Pons (tissue), 1 donor: ENCODE data around the gene CDKL4.
"Not testable (repeated sequence)": the region's sequence is repeated elsewhere in the genome, so short reads cannot be mapped to it uniquely, and the experiment has no call there.

ENCODE experiments used
- DNase-seq: peaks from one replicate; pipeline ENCODE4 v3.0.0-alpha.2; 2016; ENCODE audit warnings: low spot score

The CDKL4 gene

DNA sequence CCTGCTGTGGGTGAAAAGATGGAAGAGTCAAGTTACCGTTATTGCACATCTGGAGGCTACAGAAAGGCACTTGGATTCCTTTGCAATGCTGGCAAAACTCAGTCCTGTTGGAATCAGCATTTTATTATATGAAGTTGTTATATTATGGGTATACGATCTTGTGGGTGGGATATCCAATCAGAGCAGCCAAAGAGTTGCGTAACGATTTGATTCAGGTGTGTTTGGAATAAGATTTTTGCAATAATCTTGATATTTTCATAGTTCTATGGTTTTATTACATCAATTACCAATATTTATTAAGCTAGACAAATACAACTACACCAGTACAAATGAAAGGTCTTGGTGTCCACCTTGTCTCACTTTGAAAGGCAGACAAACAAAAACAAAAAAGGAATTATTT lies 65.0 kb downstream of the CDKL4 start:
- no peak for DNase-seq

DNA sequence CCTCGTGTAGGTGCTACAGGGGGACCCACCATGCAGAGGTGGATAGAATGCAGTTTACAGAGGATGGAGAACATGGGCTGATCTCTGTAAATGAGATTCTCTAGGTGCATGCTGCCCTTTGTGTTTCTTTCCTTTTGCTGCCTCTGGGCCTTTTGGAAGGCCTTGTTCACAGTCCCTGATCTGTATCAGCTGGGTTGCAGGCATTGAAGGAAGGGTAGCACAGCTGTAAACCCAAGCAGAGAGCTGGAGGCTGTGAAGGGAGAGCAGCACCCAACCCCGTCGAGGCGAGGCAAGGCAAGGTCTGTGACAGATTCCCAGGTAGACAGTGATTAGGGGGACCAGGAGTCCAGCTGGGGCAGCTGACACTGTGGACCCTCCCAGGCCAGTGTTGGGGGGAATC lies 66.8 kb downstream of the CDKL4 start:
- no peak for DNase-seq

DNA sequence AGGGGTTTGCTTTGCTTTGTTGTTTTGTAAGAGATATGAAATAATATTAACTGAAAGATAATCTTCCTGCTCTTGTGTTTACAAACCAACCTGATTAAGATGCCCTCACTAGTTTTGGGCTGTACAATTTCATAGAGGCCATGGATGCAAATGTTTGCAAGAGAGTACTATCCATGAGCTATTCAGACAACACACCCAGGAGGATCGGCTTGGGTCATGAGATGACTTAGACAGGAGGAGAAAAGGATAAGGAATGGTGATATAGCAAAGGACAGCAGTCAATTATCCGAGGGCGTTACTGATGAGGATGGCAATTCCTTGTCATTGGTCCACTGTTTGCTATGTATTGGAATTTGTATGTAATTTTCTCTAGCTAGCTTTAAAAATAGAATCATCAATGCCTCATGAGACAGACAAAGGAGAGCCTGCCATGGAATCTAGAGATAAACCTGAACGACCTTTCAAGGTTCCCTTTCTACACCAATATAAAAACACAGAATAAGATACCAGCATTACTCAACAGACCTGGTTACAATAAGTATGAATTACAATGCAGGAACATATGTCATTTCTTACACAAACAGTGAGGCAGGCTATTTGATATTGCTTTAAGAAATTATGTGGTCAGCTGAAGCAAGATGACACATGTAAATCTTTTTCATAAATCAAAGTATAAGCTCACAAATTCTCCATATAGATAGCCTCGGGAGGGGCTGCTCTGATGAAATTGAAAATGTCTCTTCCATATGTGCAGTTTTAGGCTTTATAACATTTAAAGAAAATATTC lies 68.6 kb downstream of the CDKL4 start:
- DNase-seq, result no peak

DNA sequence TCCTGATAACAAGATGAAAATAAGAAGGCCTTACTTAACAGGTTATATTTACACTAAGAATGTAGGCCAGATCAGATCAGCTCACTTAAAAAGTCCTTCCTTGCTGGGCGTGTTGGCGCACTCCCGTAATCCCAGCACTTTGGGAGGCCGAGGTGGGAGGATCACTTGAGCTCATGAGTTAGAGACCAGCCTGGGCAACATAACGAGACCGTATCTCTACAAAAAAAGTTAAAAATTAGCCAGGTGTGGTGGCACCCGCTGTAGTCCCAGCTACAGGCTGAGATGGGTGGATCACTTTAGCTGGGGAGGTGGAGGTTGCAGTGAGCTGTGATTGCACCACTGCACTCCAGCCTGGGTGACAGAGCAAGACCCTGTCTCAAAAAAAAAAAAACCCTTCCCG lies 69.7 kb downstream of the CDKL4 start:
- DNase-seq, result no peak

- DNase-seq, result not testable (repeated sequence)
Measured at GRCh38 chr2:39172047-39172706, 71.6 kb downstream of the CDKL4 start.

DNA sequence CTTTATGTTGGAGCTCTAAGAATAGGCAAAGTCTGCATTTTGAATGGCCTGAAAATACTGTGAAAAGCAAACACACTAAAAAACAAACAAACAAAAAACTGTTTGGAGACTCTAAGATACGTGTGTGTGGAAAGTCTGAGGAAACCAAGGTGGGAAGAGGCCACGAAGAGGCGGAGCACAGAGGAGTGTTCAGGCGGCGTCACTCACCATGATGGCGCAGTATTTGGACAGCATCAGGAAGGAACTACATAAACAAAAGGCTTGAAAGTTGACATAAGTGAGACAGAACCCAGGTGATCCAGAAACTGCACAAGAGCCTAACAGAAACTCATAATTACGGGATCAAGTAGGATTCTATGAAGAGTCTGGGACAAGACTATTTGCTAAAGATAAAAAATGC lies 72.1 kb downstream of the CDKL4 start:
- no peak for DNase-seq

GRCh38 chr2:39164089-39164488 lies 79.7 kb downstream of the CDKL4 start:
- no peak for DNase-seq

DNA sequence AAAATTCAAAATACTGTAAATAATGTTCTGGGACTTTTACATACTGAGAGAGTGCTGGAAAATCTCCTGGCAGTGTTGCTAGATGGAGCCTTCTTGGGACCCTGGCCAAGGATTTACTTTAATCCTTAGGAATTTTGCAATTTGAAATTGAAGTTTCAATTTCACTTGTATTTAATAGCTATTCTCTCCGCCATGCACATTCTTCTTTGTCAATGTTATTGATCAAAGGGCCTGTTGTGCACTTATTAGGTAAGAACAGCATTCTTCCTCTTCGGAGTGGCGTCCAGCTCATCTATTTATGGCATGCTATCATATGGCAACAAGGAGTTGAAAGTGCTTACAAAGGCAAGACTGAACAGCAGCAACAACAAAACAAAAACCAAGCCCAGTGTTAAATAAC lies 82.8 kb downstream of the CDKL4 start:
- DNase-seq, result no peak

GRCh38 chr2:39159283-39159682 lies 84.5 kb downstream of the CDKL4 start:
- no peak for DNase-seq

DNA sequence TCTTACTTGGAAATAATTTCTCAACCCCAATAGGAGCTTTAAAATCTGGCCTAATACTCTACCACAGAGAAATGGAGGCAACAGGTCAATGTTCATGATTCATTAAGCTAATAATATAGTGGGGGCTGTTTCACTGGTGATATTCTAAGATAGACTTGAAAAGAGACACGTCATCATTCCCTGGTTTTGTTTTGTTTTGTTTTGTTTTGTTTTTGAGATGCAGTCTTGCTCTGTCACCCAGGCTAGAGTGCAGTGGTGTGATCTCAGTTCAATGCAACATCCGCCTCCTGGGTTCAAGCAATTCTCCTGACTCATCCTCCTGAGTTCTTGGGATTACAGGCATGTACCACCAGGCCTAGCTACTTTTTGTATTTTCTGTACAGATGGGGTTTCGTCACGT lies 85.4 kb downstream of the CDKL4 start:
- DNase-seq, result no peak

GRCh38 chr2:39156846-39157245 lies 86.9 kb downstream of the CDKL4 start:
- no peak for DNase-seq

DNA sequence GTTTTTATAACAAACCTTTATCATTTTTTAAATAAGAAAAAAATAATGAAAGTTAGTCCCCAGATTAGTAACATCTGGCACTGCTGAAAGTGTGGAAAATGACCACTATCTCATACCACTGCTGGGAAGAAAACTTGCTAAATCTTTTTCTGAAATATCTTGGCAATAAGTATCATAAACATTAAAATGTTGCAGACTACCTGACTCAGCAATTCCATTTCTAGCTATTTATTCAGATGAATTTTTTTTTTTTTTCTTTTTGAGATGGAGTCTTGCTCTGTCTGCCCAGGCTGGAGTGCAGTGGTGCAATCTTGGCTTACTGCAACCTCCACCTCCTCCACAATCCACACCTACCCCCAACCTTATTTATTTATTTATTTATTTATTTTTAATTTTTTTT lies 87.7 kb downstream of the CDKL4 start:
- no peak for DNase-seq

- not testable (repeated sequence) for DNase-seq
Measured at GRCh38 chr2:39155573-39155972, 88.2 kb downstream of the CDKL4 start.

DNA sequence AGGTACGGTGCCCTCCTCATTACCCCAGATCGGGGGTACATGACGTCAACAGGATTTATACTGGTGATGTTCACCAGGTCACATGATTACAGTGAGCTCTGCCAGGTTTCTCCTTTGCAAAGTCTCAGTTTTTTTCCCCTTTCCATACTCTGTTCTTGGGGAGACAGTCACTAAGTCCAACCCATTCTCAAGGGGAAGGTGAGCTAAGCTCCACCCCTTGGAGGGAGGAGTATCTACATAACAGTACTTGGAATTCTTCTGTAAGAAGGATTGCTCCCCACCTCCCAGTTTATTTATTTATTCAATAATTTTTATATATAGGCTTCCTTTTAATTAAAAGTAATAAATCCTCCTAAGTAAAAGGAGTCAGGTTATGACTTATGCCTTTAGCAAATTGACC lies 88.8 kb downstream of the CDKL4 start:
- DNase-seq, result no peak

DNA sequence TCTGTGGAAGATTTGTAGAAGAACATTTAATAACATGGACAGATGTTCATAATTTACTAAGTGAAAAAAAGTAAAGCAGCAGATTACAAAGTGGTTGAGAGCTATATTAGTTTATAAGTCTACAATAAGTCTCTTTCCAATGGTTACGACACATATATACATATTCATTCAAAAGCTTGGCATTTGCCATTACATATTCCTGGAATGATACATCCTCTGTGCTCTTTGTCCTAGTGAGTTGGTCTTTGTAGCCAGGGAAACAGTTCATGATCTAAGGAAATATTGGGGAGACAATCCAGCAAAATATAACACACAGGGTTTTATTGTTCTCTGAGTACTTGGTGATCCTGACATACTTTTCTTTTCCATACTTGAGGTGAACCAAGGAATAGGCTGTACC lies 90.5 kb downstream of the CDKL4 start:
- DNase-seq, result no peak

DNA sequence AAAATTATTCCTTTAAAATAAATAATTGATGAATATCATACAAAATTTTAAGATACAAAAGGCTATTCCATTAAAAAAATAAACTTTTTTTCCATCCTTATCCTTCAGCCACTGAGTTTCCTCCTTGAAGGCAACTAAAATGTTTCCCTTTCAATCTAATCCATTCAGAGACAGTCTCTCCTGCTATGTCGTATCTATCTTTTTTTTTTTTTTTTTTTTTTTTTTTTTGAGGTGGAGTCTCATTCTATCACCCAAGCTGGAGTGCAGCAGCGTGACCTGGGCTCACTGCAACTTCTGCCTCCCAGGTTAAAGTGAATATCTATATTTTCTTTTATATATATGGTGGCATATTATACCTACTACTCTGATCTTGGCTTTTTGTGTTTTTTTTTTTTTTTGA lies 91.3 kb downstream of the CDKL4 start:
- DNase-seq, result no peak

DNA sequence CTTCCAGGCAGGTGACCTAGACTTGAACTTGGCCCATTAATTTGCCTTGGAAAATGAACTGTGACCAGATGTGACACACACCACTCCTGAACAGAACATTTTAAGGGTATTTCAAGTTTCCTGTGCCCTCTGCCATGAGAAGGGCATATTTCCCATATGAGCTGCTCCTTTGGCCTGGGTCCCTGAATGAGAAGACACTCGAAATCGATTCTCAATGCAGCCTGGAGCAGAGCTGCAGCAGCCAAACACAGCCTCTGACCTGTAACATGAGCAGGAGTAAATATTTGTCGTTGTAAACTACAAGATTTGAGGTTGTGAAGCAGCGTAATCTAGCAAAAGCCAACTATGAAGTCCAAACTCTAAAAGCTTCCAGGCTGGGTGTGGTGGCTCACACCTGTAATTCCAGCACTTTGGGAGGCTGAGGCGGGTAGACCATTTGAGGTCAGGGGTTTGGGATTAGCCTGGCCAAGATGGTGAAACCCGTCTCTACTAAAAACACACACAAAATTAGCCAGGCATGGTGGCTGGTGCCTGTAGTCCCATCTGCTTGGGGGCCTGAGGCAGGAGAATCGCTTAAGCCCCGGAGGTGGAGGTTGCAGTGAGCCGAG lies 92.8 kb downstream of the CDKL4 start:
- DNase-seq, result no peak

DNA sequence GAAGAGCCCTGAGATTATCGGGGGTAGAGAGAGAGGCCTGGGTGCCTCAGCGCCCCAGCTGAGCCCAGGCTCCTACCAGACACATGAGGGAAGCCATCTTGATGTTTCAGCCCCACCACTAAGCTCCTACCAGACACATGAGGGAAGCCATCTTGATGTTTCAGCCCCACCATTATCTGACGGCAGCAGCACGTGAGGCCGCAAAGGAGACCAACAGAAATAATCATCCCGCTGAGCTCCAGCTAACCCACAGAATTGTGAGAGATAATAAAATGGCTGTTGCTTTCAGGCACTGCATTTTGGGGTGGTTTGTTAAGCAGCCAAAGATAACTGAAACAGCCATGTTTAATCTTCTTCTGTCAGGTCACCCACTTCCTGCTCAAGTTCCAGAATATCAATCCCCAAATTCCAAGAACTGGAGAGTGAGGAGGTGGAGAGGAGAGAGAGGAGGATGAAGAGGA lies 93.6 kb downstream of the CDKL4 start:
- no peak for DNase-seq

DNA sequence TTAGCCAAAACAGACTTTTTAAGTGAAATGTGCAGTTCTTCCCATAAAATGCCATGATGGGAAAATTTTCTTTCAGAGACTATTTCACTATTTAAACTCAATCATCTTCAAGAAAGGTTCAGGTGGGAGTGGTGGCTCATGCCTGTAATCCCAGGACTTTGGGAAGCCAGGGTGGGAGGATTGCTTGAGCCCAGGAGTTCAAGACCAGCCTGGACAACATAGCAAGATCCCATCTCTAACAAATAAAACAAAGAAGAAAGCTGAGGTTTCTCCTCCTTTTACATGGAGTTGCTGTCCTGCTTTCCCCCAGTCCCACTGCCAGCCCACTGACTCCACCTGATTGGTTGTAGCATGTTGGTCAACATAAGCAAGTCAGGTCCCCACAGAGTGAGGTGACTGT lies 97.1 kb downstream of the CDKL4 start:
- no peak for DNase-seq

- DNase-seq, result no peak
Measured at GRCh38 chr2:39145906-39146421, 97.8 kb downstream of the CDKL4 start.

DNA sequence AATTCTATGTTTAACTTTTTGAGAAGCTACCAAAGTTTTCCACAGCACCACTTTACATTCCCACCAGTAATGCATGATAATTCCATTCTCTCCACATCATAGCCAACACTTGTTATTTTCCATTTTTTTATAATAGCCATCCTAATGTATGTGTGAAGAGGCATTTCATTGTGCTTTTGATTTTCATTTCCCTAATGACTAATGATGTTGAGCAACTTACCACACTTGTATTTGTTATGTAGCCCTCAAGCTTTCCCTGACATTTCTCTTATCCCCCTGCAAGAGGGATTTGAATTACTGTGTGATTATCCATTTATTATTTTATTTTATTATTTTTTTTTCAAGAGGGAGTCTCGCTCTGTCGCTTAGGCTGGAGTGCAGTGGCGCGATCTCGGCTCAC lies 99.4 kb downstream of the CDKL4 start:
- DNase-seq, result no peak

- DNase-seq, result no peak
Measured at GRCh38 chr2:39142904-39143605, 100.7 kb downstream of the CDKL4 start.
